GM12878 (cell line): ENCODE results near the gene TMEM266. TPM values are rescaled to one million over a fixed set of nuclear protein-coding genes. Genes with fewer than 3 reads are reported as not detected.

ENCODE experiments used
- ATAC-seq: fragments of 200-7000 bp; cut with Tn5 transposase; 3 replicates; pipeline ENCODE4 v1.9.1; 2020; ENCODE audit warnings: mild to moderate bottlenecking, moderate library complexity
- BruUV-seq: library from RNA; stranded (reverse); fragments of 400-500 nt; replicated peaks from 2 replicates; lab custom pipeline; 2021; lab: Mats Ljungman, UMichigan
- CTCF ChIA-PET: fragments of 300-600 bp; sonication (Branson Sonifier 250); formaldehyde crosslinking; extraction: SDS; loops from one replicate; lab custom pipeline; 2021; ENCODE audit warnings: inconsistent platforms; lab: Yijun Ruan, JAX
- POLR2A ChIA-PET: fragments of 350-600 bp; formaldehyde crosslinking; extraction: SDS; loops from one replicate; lab custom pipeline; 2021; ENCODE audit warnings: inconsistent platforms; lab: Charles Lee
- RAD21 ChIA-PET: fragments of 300-600 bp; sonication (Branson Sonifier 250); formaldehyde crosslinking; loops from one replicate; lab custom pipeline; 2023; ENCODE audit warnings: antibody characterized with exemption; ENCODE audit not compliant: unreplicated experiment; lab: Charles Lee
- SMC1A ChIA-PET: fragments of 300-600 bp; sonication (Branson Sonifier 250); formaldehyde crosslinking; loops from one replicate; lab custom pipeline; 2023; ENCODE audit not compliant: unreplicated experiment, uncharacterized antibody; lab: Charles Lee
- DNase-seq: peaks from one replicate; pipeline ENCODE4 v3.0.0-alpha.2; 2011; ENCODE audit warnings: low read depth, low spot score
- FAIRE-seq: peaks from 3 replicates; lab custom pipeline; 2011; peaks lifted over from hg19 to GRCh38; lab: Jason Lieb, UNC
- H2AFZ ChIP-seq: 2 replicates; pipeline ENCODE4 v1.6.0; 2011; ENCODE audit warnings: low read depth, low read length, control low read depth; ENCODE audit not compliant: control insufficient read depth
- H3K27ac ChIP-seq: 2 replicates; pipeline ENCODE4 v1.5.1; 2011; ENCODE audit warnings: control low read depth; ENCODE audit not compliant: control insufficient read depth, insufficient read depth
- H3K27me3 ChIP-seq, 2 experiments: replicated peaks in 1 of 2; 2 replicates each; pipeline versions ENCODE4 v1.6.0 to v1.6.1; 2011; ENCODE audit warnings: low read length in 1 of 2; ENCODE audit not compliant: control insufficient read depth in 2 of 2, insufficient read depth in 2 of 2
- H3K36me3 ChIP-seq, 2 experiments: 2 replicates each; pipeline ENCODE4 v1.5.1; 2011; ENCODE audit warnings: low read length in 1 of 2; ENCODE audit not compliant: control insufficient read depth in 2 of 2, insufficient read depth in 2 of 2
- H3K4me1 ChIP-seq: 2 replicates; pipeline ENCODE4 v1.6.1; 2011; ENCODE audit warnings: mild to moderate bottlenecking, low read length, moderate library complexity, mixed read lengths; ENCODE audit not compliant: control insufficient read depth, insufficient read depth
- H3K4me2 ChIP-seq: 2 replicates; pipeline ENCODE4 v1.6.0; 2011; ENCODE audit warnings: control low read depth; ENCODE audit not compliant: control insufficient read depth, insufficient read depth
- H3K4me3 ChIP-seq: fragments of 200-600 bp; sonication (generic); 2 replicates; pipeline ENCODE4 v1.5.1; 2016
- H3K79me2 ChIP-seq: 2 replicates; pipeline ENCODE4 v1.6.0; 2011; ENCODE audit warnings: low read length; ENCODE audit not compliant: control insufficient read depth, insufficient read depth
- H3K9ac ChIP-seq: 2 replicates; pipeline ENCODE4 v1.8.0; 2011; ENCODE audit warnings: low read length, control low read depth, mixed read lengths; ENCODE audit not compliant: control insufficient read depth, insufficient read depth
- H3K9me3 ChIP-seq: replicated peaks from 3 replicates; pipeline ENCODE4 v1.5.1; 2011; ENCODE audit warnings: mild to moderate bottlenecking, low read length; ENCODE audit not compliant: control insufficient read depth, insufficient read depth
- H4K20me1 ChIP-seq: 2 replicates; pipeline ENCODE4 v1.6.0; 2011; ENCODE audit not compliant: control insufficient read depth, insufficient read depth
- ASH2L ChIP-seq: fragments of 300-600, 200-600 bp; sonication (generic); IDR thresholded peaks from 2 replicates; pipeline ENCODE4 v1.6.1; 2017; ENCODE audit warnings: low read depth, mild to moderate bottlenecking, borderline replicate concordance
- CHD2 ChIP-seq: IDR thresholded peaks from 2 replicates; pipeline ENCODE4 v1.6.1; 2011; ENCODE audit warnings: low read depth, low read length, improper control_type of control experiment, borderline replicate concordance
- CREB1 ChIP-seq: IDR thresholded peaks from 2 replicates; pipeline ENCODE4 v1.6.1; 2012; ENCODE audit warnings: low read depth, mild to moderate bottlenecking, inconsistent platforms
- EGR1 ChIP-seq, 2 experiments: IDR thresholded peaks; 1 replicate in 1 of 2; 2 replicates in 1 of 2; pipeline ENCODE4 v1.6.1; 2011 to 2012; ENCODE audit warnings: low read depth in 2 of 2, low read length in 2 of 2, borderline replicate concordance in 1 of 2, mild to moderate bottlenecking in 1 of 2, moderate library complexity in 1 of 2
- JUNB ChIP-seq: IDR thresholded peaks from 2 replicates; pipeline ENCODE4 v1.6.1; 2016; ENCODE audit warnings: antibody characterized with exemption, mild to moderate bottlenecking
- KDM1A ChIP-seq: fragments of 200-600 bp; sonication (generic); IDR thresholded peaks from 2 replicates; pipeline ENCODE4 v1.6.1; 2016; ENCODE audit warnings: borderline replicate concordance
- KLF5 ChIP-seq: fragments of 450-650 bp; IDR thresholded peaks from 2 replicates; pipeline ENCODE4 v1.6.1; 2014; ENCODE audit warnings: mild to moderate bottlenecking; ENCODE audit not compliant: partially characterized antibody
- LARP7 ChIP-seq: fragments of 450-650 bp; IDR thresholded peaks from 2 replicates; pipeline ENCODE4 v1.6.1; 2017; ENCODE audit warnings: mild to moderate bottlenecking
- MXI1 ChIP-seq: fragments of 150-350 bp; IDR thresholded peaks from 2 replicates; pipeline ENCODE4 v1.6.1; 2011; ENCODE audit warnings: low read depth, mild to moderate bottlenecking, inconsistent platforms, low read length, improper control_type of control experiment
- NFIC ChIP-seq: IDR thresholded peaks from 2 replicates; pipeline ENCODE4 v1.6.1; 2012; ENCODE audit warnings: low read depth, mild to moderate bottlenecking, inconsistent platforms, low read length, moderate library complexity
- NFYA ChIP-seq: IDR thresholded peaks from 2 replicates; pipeline ENCODE4 v1.6.1; 2011; ENCODE audit warnings: low read depth, mild to moderate bottlenecking, low read length, improper control_type of control experiment, borderline replicate concordance
- RAD21 ChIP-seq: IDR thresholded peaks from 2 replicates; pipeline ENCODE4 v1.6.1; 2011; ENCODE audit warnings: mild to moderate bottlenecking, low read depth, low read length, moderate library complexity; ENCODE audit not compliant: insufficient read depth
- RUNX3 ChIP-seq: IDR thresholded peaks from 2 replicates; pipeline ENCODE4 v1.6.1; 2012; ENCODE audit warnings: low read length, inconsistent platforms
- SIX5 ChIP-seq: IDR thresholded peaks from 2 replicates; pipeline ENCODE4 v1.6.1; 2011; ENCODE audit warnings: mild to moderate bottlenecking, low read depth, low read length, moderate library complexity; ENCODE audit not compliant: severe bottlenecking
- SMAD1 ChIP-seq: fragments of 450-650 bp; IDR thresholded peaks from 2 replicates; pipeline ENCODE4 v1.6.1; 2018; ENCODE audit warnings: mild to moderate bottlenecking, low read depth; ENCODE audit not compliant: partially characterized antibody
- YY1 ChIP-seq: IDR thresholded peaks from 2 replicates; pipeline ENCODE4 v1.6.1; 2011; ENCODE audit warnings: low read depth, mild to moderate bottlenecking, low read length
- ZNF207 ChIP-seq: fragments of 450-650 bp; IDR thresholded peaks from 2 replicates; pipeline ENCODE4 v1.6.1; 2014; ENCODE audit warnings: antibody characterized with exemption, mild to moderate bottlenecking, borderline replicate concordance
- WGBS: methylation state at CpG from one replicate; pipeline ENCODE4 v1.1.6; 2016; ENCODE audit warnings: low lambda C conversion rate; ENCODE audit not compliant: insufficient replicate concordance, insufficient coverage; ENCODE audit errors: missing lambda C conversion rate; 5-methylcytosine and 5-hydroxymethylcytosine counted together
- in situ Hi-C: fragments of 300-500 bp; cut with MboI; formaldehyde crosslinking; loops from 9 replicates; pipeline ENCODE4 v1.14.3; 2018; ENCODE audit warnings: mixed read lengths
- intact Hi-C: fragments of 100-400 bp; cut with micrococcal nuclease; formaldehyde crosslinking; loops from one replicate; pipeline ENCODE4 v1.14.2; 2022; ENCODE audit not compliant: unreplicated experiment
- polyA plus RNA-seq, 11 experiments: library from polyadenylated mRNA; depleted of rRNA in 4 of 11; unstranded in 6 of 11; stranded (reverse) in 5 of 11; fragments of >200 nt; fragmentation: Nextera tagmentation in 4 of 11; fragmentation: Illumina TruSeq in 1 of 11; extraction: Ambion mirVana in 4 of 11; extraction: Trizol in 1 of 11; gene quantifications; 1 replicate in 1 of 11; 2 replicates in 10 of 11; pipeline versions ENCODE4 v1.2.1 to v1.2.3, GENCODE V29; 2011 to 2016; ENCODE audit warnings: inconsistent platforms in 2 of 11, missing spikeins in 2 of 11, low read depth in 1 of 11
- total RNA-seq, 4 experiments: library from RNA; depleted of rRNA in 3 of 4; stranded (reverse); fragments of >200 nt in 3 of 4; fragmentation: Illumina TruSeq in 1 of 4; extraction: Trizol in 1 of 4; gene quantifications; 2 replicates each; pipeline versions ENCODE4 v1.2.1 to v1.2.3, GENCODE V29; 2013 to 2021
- TF ChIP-seq, protein P1 (sequence below): fragments of 450-650 bp; conservative IDR thresholded peaks from 2 replicates; pipeline ENCODE4 v1.6.1; 2017; ENCODE audit warnings: mild to moderate bottlenecking, moderate library complexity
- TF ChIP-seq, protein P2 (sequence below): IDR thresholded peaks from 2 replicates; pipeline ENCODE4 v1.6.1; 2011; ENCODE audit warnings: borderline replicate concordance, low read depth, mild to moderate bottlenecking, moderate library complexity, low read length; ENCODE audit not compliant: insufficient read depth, poor library complexity, severe bottlenecking

TMEM266 gene
- total and polyA plus RNA-seq, 10 of the 15 experiments (the other 5 are each of a cell fraction or from before 2014, with no cell fraction given) = 0.11 to 0.70 (median 0.39) TPM

DNA sequence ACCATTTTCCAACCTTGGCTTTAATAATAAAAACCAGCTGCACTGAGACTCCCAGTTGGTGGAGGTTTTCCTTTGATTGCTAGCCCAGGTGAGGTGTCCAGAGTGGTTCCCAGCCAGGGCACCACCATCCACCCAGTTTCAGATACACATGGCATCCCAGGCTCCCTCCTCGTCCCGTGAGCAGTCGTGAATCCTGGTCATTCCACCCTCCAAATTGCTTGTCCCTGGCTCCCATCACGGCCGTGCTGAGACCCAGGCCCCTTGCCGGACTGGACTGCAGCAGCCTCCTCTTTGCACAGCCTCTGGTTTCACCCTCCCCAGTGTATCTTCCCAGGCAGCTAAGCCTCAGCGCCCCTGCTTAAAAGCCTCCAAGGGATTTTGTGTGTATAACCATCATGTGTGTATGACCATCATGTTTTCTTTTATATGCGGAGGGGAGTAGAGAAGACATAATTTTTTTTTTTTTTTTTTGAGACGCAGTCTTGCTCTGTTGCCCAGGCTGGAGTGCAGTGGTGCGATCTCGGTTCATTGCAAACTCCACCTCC is 145.2 kb downstream of the TMEM266 start:
- Histone ChIP-seq H3K36me3 (peaks cover 7 to 10% of the 10 kb centered on the region in 2 experiments), H3K27me3 (no peaks in the 10 kb centered on the region), H3K4me2 (no peak overlapping the region), H3K4me3 (no peak overlapping the region), H3K27ac (no peak overlapping the region), H3K79me2 (no peaks in the 10 kb centered on the region), H4K20me1 (no peaks in the 10 kb centered on the region), H3K4me1 (no peaks in the 10 kb centered on the region), H2AFZ (no peak overlapping the region), H3K9ac (no peak overlapping the region), H3K9me3 (no peaks in the 10 kb centered on the region)
- ChIA-PET SMC1A (no interaction called here), POLR2A (no interaction called here), CTCF (interaction anchor here (1.1 kb wide), 1 partner anchor 17 kb away, joined by 3 read pairs; no protein-coding TSS in a partner anchor), RAD21 (no interaction called here)
- no TSS peak for BruUV-seq
- 75% methylated on average over 8 of the region's 11 CpGs for WGBS
- DNase-seq (no peak), ATAC-seq (no peak), FAIRE-seq (no peak)
- TF ChIP-seq CREB1 (no peak), SMAD1 (no peak), KLF5 (no peak), MXI1 (no peak), CHD2 (no peak), NFIC (no peak), ZNF207 (no peak), ASH2L (no peak), YY1 (no peak), RAD21 (no peak), SIX5 (no peak), KDM1A (no peak), EGR1 (IDR thresholded peaks at IDR 0.05; ENCODE audit: borderline replicate concordance in 1 of 2, low read depth in 2 of 2, low read length in 2 of 2) (no peak), JUNB (no peak), NFYA (no peak), LARP7 (no peak), RUNX3 (no peak)
- TF ChIP-seq, protein P1, sequence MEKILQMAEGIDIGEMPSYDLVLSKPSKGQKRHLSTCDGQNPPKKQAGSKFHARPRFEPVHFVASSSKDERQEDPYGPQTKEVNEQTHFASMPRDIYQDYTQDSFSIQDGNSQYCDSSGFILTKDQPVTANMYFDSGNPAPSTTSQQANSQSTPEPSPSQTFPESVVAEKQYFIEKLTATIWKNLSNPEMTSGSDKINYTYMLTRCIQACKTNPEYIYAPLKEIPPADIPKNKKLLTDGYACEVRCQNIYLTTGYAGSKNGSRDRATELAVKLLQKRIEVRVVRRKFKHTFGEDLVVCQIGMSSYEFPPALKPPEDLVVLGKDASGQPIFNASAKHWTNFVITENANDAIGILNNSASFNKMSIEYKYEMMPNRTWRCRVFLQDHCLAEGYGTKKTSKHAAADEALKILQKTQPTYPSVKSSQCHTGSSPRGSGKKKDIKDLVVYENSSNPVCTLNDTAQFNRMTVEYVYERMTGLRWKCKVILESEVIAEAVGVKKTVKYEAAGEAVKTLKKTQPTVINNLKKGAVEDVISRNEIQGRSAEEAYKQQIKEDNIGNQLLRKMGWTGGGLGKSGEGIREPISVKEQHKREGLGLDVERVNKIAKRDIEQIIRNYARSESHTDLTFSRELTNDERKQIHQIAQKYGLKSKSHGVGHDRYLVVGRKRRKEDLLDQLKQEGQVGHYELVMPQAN = no peak
- TF ChIP-seq, protein P2, sequence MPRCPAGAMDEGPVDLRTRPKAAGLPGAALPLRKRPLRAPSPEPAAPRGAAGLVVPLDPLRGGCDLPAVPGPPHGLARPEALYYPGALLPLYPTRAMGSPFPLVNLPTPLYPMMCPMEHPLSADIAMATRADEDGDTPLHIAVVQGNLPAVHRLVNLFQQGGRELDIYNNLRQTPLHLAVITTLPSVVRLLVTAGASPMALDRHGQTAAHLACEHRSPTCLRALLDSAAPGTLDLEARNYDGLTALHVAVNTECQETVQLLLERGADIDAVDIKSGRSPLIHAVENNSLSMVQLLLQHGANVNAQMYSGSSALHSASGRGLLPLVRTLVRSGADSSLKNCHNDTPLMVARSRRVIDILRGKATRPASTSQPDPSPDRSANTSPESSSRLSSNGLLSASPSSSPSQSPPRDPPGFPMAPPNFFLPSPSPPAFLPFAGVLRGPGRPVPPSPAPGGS = no peak
- intact Hi-C loops (no loop called here), in situ Hi-C loops (no loop called here)
